Retinal pigment epithelial cell (primary cell): ENCODE measurements around the gene SEPHS2.
"Not testable (repeated sequence)": the region's sequence is repeated elsewhere in the genome, so short reads cannot be mapped to it uniquely, and the experiment has no call there.

ENCODE experiments used
- DNase-seq: peaks from one replicate; pipeline ENCODE4 v3.0.0-alpha.2; 2010; ENCODE audit warnings: low read depth
- H3K4me3 ChIP-seq: 2 replicates; pipeline ENCODE4 v1.5.1; 2011; ENCODE audit warnings: mild to moderate bottlenecking, low read length, control low read depth, moderate library complexity
- TF ChIP-seq, protein P1 (sequence below): conservative IDR thresholded peaks from 2 replicates; pipeline ENCODE4 v1.5.1; 2011; ENCODE audit warnings: low read depth, low read length, control low read depth, inconsistent platforms

SEPHS2 gene

DNA sequence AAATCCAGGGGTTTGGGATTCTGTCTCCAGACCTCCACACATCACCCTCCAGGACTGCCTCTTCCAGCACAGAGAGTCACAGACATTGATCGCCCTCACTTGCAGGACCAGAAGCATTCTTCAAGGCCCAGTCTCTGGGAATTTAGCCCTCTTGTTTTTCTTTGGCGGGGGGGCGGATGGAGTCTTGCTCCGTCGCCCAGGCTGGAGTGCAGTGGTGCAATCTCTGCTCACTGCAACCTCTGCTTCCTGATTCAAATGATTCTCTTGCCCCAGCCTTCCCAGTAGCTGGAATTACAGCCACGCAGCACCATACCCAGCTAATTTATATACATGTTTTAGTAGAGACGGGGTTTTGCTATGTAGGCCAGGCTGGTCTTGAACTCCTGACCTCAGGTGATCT, 18.4 kb upstream of the SEPHS2 start:
- no peak overlapping the region for H3K4me3 ChIP-seq
- no peak for DNase-seq
- TF ChIP-seq, protein P1, sequence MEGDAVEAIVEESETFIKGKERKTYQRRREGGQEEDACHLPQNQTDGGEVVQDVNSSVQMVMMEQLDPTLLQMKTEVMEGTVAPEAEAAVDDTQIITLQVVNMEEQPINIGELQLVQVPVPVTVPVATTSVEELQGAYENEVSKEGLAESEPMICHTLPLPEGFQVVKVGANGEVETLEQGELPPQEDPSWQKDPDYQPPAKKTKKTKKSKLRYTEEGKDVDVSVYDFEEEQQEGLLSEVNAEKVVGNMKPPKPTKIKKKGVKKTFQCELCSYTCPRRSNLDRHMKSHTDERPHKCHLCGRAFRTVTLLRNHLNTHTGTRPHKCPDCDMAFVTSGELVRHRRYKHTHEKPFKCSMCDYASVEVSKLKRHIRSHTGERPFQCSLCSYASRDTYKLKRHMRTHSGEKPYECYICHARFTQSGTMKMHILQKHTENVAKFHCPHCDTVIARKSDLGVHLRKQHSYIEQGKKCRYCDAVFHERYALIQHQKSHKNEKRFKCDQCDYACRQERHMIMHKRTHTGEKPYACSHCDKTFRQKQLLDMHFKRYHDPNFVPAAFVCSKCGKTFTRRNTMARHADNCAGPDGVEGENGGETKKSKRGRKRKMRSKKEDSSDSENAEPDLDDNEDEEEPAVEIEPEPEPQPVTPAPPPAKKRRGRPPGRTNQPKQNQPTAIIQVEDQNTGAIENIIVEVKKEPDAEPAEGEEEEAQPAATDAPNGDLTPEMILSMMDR: no peak

DNA sequence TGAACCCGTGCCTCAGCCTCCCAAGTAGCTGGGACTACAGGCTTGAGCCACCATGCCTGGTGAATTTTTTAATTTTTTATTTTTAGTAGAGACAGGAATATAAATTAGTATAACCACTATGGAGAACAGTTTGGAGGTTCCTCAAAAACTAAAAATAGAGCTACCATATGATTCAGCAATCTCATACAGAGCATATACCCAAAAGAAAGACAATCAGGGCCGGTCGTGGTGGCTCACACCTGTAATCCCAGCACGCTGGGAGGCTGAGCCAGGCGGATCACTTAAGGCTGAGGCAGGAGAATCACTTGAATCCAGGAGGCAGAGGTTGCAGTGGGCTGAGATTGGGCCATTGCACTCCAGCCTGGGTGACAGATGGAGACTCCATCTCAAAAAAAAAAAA, 15.8 kb upstream of the SEPHS2 start:
- not testable (repeated sequence) for H3K4me3 ChIP-seq, DNase-seq

DNA sequence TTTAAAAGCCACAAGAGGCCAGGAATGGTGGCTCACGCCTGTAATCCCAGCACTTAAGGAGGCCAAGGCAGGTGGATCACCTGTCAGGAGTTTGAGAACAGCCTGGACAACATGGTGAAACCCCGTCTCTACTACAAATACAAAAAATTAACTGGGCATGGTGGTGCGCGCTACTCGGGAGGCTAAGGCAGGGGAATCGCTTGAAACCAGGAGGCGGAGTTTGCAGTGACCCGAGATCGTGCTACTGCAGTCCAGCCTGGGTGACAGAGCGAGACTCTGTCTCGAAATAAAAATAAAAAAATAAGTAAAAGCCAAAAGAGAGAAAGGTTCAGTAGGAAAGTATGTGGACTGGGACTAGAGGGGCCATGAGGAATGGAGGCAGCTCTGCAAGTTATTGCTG, 13.8 kb upstream of the SEPHS2 start:
- TF ChIP-seq, protein P1: no peak
- no peak for DNase-seq
- H3K4me3 ChIP-seq: no peak overlapping the region

DNA sequence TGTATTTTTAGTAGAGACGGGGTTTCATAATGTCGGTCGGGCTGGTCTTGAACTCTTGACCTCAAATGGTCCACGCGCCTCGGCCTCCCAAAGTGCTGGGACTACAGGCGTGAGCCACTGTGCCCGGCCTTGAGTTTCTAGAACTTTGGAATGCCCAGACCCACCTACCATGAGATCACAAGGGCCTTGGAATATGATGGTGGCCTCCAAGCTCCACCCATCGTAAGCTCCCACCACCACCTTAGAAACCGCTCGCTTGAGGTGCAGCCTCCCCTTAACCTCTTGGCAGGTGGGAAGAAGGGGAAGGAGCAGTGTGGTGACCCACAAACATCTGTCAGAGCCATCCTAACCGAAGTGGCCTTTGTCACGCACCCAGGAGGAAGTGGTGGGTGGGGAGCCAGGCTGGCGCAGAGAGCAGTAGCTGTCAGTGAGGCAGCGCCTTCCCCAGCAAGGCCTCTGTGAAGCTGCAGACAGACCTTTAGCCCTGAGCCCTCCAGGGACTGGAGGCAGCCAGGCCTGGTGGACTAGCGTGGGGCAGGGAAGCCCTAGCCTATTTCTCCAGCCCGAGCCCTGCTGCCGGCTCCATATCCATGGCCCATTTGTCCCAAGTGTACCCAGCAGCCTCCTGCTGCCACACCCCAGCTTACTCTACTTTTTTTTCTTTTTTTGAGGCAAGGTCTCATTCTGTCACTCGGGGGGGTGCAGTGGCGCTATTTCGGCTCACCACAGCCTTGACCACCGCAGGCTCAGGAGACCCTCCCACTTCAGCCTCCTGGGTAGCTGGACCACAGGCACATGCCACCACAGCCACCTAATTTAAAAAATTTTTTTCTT, 13.1 kb upstream of the SEPHS2 start:
- TF ChIP-seq, protein P1: no peak
- DNase-seq: no peak
- no peak overlapping the region for H3K4me3 ChIP-seq

DNA sequence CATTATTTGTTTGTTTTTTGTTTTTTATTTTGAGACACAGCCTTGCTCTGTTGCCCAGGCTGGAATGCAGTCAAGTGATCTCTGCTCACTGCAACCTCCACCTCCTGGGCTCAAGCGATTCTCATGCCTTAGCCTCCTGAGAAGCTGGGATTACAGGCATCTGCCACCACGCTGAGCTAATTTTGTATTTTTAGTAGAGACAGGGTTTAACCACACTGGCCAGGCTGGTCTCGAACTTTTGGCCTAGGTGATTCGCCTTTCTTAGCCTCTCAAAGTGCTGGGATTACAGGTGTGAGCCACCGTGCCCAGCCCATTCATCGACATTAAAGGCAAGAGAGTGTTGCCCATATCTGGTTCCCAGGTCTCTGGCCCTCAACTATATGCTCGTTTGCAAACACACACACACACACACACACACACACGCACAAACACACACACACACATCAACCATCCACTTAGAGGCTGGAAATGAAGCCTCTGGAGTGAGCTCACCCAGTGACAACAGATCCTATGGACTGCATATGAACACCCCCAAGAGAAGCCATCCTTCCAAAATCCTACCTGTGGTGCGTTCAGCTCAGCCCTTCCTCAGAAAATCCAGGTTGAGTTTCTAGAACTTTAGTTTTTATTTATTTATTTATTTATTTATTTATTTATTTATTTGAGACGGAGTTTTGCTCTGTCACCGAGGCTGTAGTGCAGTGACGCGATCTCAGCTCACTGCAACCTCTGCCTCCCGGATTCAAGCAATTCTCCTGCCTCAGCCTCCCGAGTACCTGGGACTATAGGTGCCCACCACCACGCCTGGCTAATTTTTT, 12.3 kb upstream of the SEPHS2 start:
- DNase-seq: no peak
- TF ChIP-seq, protein P1: no peak

DNA sequence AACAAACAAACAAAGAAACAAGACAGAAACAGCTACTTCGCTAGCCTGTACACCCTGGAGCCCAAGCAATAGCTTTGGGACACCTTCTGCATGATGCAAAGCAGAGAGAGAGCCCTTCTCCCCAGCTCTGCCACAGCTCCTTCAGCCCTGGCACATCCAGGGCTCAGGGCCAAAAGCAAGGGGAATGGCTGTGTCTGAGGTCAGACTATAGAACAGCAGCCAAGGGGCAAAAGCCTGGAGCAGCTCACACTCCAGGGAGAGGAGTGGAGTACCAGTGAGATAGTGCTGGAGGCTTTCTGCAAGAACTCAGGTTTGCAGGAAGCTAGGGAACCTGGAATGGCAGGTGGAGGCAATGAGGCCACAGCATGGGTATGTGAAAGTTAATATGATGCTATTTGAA, 11.6 kb upstream of the SEPHS2 start:
- no peak overlapping the region for H3K4me3 ChIP-seq
- TF ChIP-seq, protein P1: no peak
- DNase-seq: no peak

More for the DNA sequence above, 12.3 kb upstream of the SEPHS2 start:
- no peak overlapping the region for H3K4me3 ChIP-seq

DNA sequence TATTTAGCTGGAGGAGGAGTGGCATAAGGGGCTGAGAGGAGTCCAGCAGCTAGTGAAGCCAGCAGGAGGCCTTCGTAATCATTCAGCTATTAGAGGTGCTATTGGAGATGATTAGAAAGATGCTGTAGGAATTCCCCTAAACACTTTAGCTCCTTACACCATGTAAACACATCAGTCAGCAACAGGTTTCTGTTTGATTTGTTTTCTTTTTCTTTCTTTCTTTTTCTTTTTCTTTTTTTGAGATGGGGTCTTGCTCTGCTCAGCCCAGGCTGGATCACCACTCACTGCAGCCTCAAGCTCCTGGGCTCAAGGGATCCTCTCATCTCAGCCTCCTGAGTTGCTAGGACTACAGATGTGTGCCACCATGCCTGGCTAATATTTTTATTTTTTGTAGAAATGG, 10.6 kb upstream of the SEPHS2 start:
- no peak for DNase-seq
- no peak overlapping the region for H3K4me3 ChIP-seq
- TF ChIP-seq, protein P1: no peak

DNA sequence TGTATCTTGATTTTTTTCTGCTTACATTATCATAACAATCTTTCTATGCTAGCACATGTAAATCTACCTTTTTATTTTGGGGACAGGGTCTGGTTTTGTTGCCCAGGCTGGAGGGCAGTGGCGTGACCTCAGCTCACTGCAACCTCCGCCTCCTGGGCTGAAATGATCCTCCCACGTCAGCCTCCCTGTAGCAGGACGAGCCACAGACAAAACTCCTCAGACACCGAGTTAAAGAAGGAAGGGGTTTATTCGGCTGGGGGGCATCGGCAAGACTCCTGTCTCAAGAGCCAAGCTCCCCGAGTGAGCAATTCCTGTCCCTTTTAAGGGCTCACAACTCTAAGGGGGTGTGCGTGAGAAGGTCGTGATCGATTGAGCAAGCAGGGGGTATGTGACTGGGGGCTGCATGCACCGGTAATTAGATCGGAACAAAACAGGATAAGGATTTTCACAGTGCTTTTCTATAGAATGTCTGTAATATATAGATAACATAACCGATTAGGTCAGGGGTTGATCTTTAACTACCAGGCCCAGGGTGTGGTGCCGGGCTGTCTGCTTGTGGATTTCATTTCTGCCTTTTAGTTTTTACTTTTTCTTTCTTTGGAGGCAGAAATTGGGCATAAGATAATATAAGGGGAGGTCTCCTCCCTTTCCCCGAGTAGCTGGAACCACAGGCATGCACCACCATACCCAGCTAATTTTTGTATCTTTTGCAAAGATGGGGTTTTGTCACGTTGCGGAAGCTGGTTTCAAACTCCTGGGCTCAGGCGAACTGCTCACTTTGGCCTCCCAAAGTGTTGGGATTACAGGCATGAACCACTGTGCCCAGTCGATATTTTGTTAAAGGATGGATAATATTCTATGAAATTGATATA, 7.3 kb upstream of the SEPHS2 start:
- DNase-seq, H3K4me3 ChIP-seq: not testable (repeated sequence)
